ENCODE measurements around the gene DGCR2.
"Not testable (repeated sequence)": the region's sequence is repeated elsewhere in the genome, so short reads cannot be mapped to it uniquely, and the experiment has no call there.

Gene DGCR2

DNA sequence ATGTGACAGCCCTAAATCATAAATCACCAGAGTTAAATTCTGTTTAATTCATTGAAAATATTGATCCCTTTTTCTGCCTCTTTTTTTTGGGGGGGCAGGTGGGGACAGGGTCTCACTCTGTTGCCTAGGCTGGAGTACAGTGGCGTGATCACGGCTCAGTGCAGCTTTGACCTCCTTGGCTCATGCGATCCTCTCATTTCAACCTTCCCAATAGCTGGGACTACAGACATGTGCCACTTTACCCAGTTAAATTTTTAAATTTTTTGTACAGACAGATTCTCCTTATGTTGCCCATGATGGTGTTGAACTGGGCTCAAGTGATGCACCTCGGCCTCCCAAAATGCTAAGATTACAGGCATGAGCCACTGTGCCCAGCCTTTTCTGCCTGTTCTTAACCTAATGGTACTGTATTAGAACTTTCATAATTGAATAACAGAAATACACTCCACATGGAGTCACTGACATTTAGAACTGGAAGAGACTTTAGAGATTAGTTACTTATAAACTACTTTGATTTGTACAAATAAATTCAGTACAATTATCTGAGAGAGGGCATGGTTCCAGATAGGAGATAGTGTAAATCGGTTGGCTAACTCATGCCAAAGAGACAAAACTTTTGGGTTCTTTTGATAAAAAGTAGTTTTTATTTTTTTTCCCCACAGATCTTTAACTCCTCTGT, 109.8 kb downstream of the DGCR2 start:
- in situ Hi-C loops (cut with MboI; ENCODE audit: low sequenced_read_pairs): no loop called here

DNA sequence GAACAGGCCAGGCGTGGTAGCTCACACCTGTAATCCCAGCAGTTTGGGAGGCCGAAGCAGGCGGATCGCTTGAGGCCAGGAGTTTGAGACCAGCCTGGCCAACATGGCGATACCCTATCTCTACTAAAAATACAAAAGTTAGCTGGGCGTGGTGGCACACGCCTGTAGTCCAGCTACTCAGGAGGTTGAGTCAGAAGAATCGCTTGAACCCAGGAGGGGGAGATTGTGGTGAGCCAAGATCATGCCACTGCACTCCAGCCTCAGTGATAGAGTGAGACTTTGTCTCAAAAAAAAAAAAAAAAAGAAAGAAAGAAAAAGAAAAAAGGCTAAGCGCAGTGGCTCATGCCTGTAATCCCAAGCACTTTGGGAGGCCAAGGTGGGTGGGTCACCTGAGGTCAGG, 110.6 kb downstream of the DGCR2 start:
- in situ Hi-C loops (cut with MboI; ENCODE audit: low sequenced_read_pairs): not testable (repeated sequence)

DNA sequence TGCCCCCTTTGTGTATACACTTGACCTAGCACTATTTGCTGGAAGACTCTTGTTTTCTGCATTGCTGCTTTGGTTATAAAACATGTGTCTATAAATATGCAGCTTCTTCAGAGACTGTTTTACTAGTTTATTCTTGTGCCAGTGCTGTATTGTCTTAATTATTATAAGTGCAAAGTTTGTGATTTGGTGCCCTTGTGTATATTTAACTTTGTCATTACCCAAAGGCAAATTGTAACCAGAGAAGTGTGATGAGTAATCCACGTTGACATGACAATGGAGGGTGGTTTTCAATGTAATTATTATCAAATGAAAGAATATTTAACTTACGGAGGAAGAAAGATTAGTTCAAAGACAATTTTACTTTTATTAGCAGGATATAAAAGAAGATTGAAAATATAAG, 111.1 kb downstream of the DGCR2 start:
- in situ Hi-C loops (cut with MboI; ENCODE audit: low sequenced_read_pairs): no loop called here

DNA sequence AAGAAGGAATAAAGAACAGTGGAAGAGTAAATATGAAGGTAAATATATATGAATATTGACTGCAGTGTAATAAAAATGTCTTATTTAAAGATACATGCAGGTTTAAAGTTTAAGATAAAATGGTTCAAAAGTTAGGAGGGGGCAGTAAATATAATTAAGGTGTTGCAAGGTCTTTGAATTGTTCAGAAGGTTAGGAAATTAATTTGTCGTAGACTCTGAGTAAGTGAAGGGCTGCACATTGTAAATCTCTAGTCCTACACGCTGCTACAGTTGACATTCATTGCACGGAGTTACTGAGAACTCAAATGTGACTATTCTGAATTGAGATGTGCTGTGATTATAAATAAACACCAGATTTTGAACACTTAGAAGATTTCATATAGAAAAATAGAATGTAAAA, 116.3 kb downstream of the DGCR2 start:
- in situ Hi-C loops (cut with MboI; ENCODE audit: low sequenced_read_pairs): no loop called here

DNA sequence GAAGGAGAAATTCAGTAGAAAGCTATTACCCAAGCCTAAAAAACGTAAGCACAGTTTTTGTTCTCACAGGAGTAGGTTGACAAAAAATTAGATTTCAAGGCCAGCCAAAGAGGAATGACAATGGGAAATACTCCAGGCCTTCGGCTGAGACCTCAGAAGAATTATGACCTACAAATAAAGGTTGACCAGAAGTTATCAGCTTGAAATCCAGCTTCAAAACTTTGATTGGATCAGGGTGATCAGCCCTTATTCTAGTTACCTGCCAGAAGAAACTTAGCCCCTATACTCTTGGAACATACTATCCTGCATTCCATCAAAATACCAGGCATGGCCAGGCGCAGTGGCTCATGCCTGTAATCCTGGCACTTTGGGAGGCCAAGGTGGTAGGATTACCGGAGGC, 117.7 kb downstream of the DGCR2 start:
- in situ Hi-C loops (cut with MboI; ENCODE audit: low sequenced_read_pairs): no loop called here

DNA sequence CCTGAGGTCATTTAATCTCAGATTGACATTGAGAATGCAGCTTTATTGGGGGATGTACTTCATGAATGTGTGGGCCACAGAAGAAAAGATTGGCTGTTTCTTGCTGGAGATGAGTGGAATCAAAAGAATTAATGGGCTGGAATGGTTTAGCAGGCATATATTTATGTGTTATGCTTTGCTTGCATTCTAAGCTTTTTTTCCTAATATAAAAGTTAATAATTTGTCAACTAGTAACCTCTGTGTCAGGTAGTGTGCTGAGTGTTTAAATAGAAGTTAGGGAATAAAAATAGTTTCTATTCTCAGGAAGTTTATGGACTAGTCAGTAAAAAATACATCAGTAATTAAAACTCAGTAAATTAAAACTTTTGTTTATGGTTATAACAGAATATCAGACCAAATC, 118.7 kb downstream of the DGCR2 start:
- in situ Hi-C loops (cut with MboI; ENCODE audit: low sequenced_read_pairs): no loop called here

DNA sequence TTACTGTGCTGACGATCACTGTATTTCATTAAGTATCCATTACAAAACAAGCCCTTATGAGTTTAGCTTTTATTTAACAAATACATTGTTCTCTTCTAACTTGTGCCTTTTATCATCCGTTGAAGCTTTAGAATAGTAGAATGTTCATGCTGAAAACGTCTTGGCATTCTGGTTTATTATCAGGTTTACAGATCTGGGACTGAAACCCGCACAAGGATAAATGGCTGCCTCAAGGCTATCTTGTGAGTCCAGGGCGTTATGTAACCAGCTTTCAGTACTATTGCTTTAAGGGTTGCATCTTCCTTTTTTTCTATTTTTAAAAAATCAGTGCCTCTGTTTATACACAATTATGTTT, 119.6 kb downstream of the DGCR2 start:
- in situ Hi-C loops (cut with MboI; ENCODE audit: low sequenced_read_pairs): no loop called here

DNA sequence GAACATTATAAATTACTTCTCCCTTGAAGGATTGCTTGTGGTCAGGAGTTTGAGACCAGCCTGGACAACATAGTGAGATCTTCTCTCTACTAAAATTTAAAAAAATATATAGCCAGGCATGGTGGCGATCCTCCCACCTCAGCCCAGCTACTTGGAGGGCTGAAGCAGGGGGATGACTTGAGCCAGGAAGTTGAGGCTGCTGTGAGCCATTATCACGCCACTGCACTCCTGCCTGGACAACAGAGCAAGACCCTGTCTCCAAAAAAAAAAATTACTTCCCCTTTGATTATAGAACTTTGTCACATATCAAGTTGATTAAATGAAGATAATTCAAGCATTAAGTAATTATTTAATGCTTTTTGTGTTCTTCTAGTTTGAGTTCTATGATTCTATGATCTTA, 121.0 kb downstream of the DGCR2 start:
- in situ Hi-C loops (cut with MboI; ENCODE audit: low sequenced_read_pairs): no loop called here

DNA sequence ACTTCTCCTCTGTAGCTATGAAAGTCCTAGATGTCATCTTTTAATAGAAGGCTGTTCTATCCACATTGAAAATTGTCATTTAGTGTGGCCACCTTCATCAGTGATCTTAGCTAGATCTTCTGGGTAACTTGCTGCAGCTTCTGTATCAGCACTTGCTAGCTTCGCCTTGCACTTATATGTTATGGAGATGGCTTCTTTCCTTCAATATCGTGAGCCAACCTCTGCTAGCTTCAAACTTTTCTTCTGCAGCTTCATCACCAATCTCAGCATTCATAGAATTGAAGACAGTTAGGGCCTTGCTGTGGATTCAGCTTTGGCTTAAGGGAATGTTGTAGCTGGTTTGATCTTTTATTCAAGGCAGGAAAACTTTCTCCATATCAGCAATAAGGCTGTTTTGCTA, 122.1 kb downstream of the DGCR2 start:
- in situ Hi-C loops (cut with MboI; ENCODE audit: low sequenced_read_pairs): not testable (repeated sequence)

DNA sequence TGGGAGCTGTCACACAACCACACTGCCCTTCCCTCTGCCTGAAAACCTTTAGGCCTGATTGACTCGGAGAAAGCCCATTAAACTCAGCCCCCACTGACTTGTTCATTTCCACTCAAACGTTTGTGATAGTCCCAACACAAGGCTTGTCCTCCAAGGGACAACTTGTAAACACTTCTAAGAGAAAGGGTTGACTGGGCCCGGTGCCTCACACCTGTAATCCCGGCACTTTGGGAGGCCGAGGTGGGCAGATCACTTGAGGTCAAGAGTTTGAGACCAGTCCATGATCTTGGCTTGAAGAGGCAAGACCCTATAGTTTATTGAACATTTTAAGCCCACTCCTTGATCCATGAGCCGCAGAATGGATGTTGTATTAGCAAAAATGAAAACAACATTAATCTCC, 122.8 kb downstream of the DGCR2 start:
- in situ Hi-C loops (cut with MboI; ENCODE audit: low sequenced_read_pairs): loop anchor here (25.0 kb wide), 1 partner anchor 663 kb away; no protein-coding TSS in a partner anchor

DNA sequence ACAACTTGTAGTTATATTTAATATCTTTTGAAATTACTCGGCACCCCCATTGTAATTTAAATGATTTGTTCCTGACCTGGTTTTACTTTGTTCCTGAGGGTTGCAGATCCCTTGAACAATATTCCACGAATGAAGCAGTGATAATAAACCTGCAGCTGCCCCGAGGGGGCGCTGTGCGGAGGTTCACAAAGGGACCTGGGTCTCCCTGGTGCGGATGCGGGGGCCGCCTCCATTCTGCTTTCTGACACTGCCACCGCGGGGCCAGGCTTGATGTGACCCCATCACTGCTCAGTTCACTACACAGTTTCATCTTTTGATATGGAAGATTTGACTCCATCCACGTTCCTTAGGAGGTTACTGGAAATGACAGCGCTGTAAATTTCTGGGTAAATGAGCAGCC, 123.2 kb downstream of the DGCR2 start:
- in situ Hi-C loops (cut with MboI; ENCODE audit: low sequenced_read_pairs): loop anchor here (25.0 kb wide), 1 partner anchor 663 kb away; no protein-coding TSS in a partner anchor

DNA sequence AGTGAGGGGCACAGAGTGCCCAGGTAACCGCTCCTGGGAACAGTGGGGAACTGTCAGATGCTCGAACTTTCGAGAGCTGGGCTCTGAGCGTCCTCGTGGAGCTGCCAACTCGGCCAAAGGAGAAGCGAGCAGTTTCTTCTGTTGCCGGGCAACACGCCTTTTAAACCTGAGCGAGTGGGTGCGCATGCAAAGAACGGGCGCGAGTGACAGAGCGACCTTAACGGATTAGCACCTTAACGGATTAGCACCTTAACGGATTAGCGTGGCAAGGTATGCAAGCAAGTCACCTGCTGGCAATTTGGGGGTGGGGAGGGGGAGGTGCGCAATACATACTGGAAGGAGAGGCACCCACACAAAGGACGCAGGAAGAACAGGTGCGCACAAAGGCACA, 124.3 kb downstream of the DGCR2 start:
- in situ Hi-C loops (cut with MboI; ENCODE audit: low sequenced_read_pairs): loop anchor here (25.0 kb wide), 1 partner anchor 664 kb away; no protein-coding TSS in a partner anchor

DNA sequence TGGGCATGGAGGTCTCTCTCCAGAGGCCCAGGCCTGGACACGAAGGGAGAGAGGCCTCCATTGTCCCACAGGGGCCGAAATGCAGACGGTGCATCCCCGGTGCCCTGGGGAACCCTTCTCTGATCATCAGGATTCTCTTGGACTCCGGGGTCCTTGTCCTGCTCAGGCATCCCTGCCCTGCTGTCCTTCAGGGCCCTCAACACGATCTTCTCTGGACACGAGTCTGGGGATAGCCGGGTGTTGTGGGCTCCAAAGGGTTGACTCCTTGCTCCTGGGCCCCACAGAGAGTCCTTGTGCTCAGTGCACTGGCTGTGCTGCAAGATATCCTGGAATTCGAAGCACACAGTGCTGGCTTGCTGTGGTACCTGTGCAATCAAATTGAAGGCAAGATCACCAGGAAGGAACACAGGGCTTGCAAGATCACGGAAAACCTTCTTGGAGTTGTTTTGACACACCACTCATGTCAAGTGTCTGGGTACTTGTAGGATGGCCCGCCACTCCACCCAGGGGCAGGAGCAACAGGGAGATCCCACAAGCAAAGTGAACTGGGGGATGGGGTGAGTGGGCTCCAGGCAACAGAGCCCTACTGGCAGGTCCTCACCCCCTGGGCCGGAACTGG, 124.8 kb downstream of the DGCR2 start:
- in situ Hi-C loops (cut with MboI; ENCODE audit: low sequenced_read_pairs): loop anchor here (25.0 kb wide), 1 partner anchor 665 kb away; no protein-coding TSS in a partner anchor

DNA sequence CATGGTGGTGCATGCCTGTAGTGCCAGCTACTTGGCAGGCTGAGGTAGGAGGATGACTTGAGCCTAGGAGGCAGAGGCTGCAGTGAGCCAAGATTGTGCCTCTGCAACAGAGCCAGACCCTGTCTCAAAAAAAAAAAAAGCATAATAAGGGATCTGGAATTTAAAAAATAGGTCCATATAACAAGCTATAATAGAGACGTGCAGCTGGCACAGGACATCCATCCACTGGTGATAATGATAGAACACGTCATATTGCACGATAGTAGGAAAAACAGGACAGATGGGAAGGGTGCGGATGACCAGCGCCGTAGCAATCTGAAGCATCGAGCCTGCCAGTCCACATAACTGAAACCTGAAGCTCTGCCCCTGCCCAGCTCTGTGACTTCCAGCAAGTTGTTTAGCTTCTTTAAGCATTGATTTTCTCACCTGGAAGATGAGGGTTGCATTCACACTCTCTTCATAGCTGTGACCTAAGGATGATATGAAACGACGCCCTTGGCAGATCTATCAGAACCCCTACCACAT, 125.8 kb downstream of the DGCR2 start:
- in situ Hi-C loops (cut with MboI; ENCODE audit: low sequenced_read_pairs): loop anchor here (25.0 kb wide), 1 partner anchor 666 kb away; no protein-coding TSS in a partner anchor

DNA sequence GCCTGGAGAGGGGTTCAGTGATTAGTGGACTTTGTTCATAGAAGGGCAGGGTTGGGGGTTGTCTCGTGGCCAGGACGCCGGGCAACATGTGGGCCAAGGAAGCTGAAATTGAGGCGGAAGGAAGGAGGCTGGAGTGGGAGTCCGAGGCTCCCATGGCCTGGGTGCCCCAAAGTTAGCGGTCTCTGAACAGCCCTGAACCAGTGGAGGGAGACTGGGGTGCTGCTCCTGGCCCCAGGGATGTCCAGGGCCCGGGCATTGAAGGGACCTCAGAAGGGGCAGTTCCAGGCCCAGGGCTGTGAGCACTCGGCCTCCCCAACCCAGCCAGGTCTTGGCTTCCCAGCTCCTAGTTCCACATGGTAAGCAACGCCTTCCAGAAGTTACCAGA, 126.9 kb downstream of the DGCR2 start:
- in situ Hi-C loops (cut with MboI; ENCODE audit: low sequenced_read_pairs): loop anchor here (25.0 kb wide), 1 partner anchor 667 kb away; no protein-coding TSS in a partner anchor

DNA sequence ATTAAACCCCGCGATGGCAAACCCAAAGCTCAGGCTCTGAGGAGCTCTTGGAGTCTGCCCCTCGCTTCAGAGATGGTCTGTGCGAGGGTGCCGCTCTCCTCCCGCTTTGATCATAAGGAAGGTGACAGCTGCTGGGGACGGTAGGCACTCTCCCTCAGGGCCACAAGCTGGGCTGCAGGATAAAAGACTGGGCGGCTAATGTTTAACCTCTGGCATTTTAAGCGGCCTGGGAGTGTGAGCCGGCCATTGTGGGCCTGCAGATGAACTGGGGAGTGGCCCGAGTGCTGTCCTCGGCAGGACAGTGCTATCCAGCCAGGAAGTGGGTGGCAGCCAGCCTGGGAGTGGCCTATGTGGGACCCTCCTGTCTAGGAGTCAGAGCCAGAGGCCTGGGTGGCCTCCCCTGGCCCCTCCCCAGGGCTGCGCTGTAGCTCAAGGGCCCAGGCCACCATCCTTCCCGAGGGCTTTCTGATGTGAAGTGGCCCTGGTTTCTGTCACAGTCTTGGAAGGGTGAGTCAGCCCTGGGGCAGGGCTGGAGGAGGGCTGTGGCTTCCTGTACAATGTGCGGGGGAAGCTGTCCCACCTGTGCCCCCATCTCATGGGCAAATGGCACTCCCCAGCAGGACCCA, 127.4 kb downstream of the DGCR2 start:
- in situ Hi-C loops (cut with MboI; ENCODE audit: low sequenced_read_pairs): loop anchor here (25.0 kb wide), 1 partner anchor 667 kb away; no protein-coding TSS in a partner anchor

DNA sequence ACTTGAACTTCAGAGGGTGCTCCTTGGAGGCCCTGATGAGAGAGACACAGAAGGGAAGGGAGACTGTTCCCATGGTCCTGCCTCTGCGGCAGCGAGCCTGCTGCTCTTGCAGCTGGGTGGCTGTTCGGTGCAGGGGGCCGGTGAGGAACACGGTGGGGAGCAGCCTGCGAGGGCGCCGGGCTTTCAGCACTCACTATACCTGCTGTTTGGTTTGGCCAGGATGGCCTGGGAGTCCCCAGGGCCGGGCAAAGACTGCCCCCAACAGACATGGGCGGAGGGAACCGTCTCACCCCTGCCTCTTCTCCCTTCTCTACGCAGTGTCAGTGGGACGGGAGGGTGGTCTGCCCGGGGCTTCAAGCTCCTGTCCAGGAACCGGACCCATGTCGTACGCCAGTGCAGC, 128.2 kb downstream of the DGCR2 start:
- in situ Hi-C loops (cut with MboI; ENCODE audit: low sequenced_read_pairs): loop anchor here (25.0 kb wide), 1 partner anchor 668 kb away; no protein-coding TSS in a partner anchor

DNA sequence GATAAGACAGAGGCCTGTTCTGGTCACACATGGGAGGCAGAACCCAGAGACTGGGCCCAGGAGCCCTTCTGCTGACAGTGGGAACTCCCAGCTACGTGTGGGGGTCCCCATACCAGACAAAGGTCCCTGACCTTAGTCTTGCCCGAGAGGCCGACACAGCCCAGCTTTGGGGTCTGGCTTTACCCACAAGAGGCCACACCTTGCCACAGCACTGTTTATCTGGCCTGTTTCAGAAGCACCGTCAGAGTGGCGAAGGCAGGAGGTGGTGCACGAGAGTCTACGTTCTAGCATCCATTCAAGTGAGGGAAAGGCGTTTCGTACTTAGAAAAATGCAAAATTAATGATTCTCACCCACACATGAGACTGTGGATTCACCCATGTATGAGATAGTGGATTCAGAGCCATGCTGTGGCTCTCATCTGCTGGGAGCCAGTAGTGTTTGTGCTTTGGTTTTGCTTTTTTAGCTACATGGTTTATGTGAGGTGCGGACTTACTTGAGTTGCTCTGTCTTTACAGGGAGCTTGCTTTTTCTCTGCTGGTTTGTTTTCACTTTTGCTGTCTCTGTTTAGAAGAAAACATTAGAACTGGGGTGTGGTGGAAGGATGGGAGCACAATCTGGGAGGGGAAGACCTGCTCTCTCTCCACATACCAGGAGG, 129.5 kb downstream of the DGCR2 start:
- in situ Hi-C loops (cut with MboI; ENCODE audit: low sequenced_read_pairs): loop anchor here (25.0 kb wide), 1 partner anchor 670 kb away; no protein-coding TSS in a partner anchor

DNA sequence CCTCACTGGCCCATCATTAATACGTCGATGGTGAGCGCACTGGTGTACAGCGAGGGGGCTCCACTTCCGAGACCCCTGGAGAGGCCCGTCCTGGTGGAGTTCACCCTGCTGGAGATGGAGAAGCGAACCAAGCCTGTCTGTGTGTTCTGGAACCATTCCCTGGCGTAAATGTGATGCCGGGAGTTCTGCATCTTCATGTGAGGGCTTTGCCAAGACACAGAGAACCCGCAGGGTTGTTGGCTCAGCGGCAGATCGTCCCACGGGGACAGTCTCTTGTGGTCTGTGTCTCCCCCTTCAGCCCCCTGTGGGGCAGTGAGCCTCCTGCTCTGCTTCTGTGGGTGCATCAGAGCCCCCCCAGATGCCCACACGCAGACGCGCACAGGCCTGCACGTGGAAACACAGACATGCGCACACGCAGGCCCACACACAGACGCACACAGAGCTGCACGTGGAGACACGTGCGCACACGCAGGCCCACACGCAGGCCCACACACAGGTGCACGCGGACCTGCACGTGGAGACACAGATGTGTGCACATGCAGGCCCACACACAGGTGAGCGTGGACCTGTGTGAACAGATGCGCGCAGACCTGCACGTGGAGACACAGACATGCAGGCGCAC, 130.3 kb downstream of the DGCR2 start:
- in situ Hi-C loops (cut with MboI; ENCODE audit: low sequenced_read_pairs): loop anchor here (25.0 kb wide), 1 partner anchor 670 kb away; no protein-coding TSS in a partner anchor

DNA sequence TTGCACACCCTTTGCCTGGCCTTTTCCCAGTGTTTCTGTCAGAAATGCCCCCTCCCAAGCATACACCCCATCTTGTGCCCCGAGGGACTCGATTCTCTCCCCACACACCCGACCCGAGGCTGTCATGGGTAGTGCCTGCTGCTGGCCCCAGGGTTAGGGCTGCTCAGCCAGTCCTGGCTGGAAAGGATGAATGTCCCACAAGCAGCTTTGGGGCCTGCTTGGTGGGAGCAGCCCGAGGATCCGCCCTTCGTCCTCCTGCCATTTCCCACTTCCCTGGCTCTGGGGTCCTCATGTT, 131.1 kb downstream of the DGCR2 start:
- in situ Hi-C loops (cut with MboI; ENCODE audit: low sequenced_read_pairs): loop anchor here (25.0 kb wide), 1 partner anchor 671 kb away; no protein-coding TSS in a partner anchor

Data from HL-60/S4 treated with phorbol 12-myristate 13-acetate at 8.2 ng/mL for 4 days and 3 days (cell line).